ENCODE data around the gene DAB2.

The DAB2 gene

DNA sequence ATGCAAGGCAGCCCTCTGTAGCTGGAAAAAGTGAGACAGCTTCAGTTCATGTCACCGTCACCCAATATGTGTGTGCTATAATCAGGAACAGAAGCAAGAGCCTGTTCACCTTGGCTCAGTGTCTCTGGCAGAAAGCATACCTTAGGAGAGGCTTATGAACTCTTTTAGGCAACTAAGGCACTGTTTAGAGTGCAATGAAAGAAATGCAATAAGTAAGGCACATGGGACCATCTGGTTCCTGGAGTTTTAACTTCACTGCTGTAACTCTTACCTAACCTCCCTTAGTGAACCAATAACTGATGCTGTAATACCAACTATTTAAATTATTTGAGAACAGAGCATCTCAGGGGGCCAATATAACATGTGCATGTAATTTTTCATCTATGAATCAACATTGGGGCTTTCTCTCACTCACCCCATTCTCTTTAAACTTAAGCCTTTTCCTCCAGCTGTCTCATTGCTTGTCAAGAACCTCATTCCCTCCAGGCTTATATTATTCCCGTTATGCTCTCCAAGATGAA lies 92.9 kb downstream of the DAB2 start:
- no peak overlapping the region for H3K4me3 ChIP-seq (ENCODE audit: low read length)
- DNase-seq (ENCODE audit: low read depth): peak; percentile 78
- TF ChIP-seq, protein P1, sequence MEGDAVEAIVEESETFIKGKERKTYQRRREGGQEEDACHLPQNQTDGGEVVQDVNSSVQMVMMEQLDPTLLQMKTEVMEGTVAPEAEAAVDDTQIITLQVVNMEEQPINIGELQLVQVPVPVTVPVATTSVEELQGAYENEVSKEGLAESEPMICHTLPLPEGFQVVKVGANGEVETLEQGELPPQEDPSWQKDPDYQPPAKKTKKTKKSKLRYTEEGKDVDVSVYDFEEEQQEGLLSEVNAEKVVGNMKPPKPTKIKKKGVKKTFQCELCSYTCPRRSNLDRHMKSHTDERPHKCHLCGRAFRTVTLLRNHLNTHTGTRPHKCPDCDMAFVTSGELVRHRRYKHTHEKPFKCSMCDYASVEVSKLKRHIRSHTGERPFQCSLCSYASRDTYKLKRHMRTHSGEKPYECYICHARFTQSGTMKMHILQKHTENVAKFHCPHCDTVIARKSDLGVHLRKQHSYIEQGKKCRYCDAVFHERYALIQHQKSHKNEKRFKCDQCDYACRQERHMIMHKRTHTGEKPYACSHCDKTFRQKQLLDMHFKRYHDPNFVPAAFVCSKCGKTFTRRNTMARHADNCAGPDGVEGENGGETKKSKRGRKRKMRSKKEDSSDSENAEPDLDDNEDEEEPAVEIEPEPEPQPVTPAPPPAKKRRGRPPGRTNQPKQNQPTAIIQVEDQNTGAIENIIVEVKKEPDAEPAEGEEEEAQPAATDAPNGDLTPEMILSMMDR (conservative IDR thresholded peaks at IDR 0.05; ENCODE audit: low read length): no peak

GRCh38 chr5:39328731-39329130 lies 96.0 kb downstream of the DAB2 start:
- DNase-seq (ENCODE audit: low read depth): peak; percentile 36

DNA sequence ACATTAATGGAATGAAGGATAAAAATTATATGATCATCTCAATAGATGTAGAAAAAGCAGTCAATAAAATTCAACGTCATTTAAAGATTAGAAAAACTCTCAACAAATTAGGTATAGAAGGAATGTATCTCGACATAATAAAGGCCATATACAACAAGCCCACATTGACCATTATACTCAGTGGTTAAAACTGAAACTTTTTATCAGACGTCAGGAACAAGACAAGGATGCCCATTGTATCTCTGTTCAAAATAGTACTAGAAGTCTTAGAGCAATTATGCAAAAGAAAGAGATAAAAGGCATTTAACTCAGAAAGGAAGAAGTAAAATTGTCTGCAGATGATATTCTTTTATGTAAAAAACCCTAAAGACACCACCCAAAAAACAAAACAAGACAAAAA lies 101.2 kb downstream of the DAB2 start:
- TF ChIP-seq, protein P1 (conservative IDR thresholded peaks at IDR 0.05; ENCODE audit: low read length): no peak
- H3K4me3 ChIP-seq (ENCODE audit: low read length): no peak overlapping the region
- no peak for DNase-seq (ENCODE audit: low read depth)

More at GRCh38 chr5:39328731-39329130, 96.0 kb downstream of the DAB2 start:
- TF ChIP-seq, protein P1 (conservative IDR thresholded peaks at IDR 0.05; ENCODE audit: low read length): no peak
- H3K4me3 ChIP-seq (ENCODE audit: low read length): no peak overlapping the region
